Activated CD8-positive, alpha-beta memory T cell treated with anti-CD3 and anti-CD28 coated beads, Interleukin-2, amount 10 ng/mL, durations not matched to agents 7 days and 5 days (primary cell): ENCODE measurements around the gene PLXNB3. TPM values are rescaled to one million over a fixed set of nuclear protein-coding genes. Genes with fewer than 3 reads are reported as not detected.
A peak's percentile ranks its signal among the peaks of the same experiment; 100 is the strongest.
"Not testable (repeated sequence)": the region's sequence is repeated elsewhere in the genome, so short reads cannot be mapped to it uniquely, and the experiment has no call there.

Experiments
- ATAC-seq: fragments of 150-1000 bp; cut with Tn5 transposase; one replicate; pipeline ENCODE4 v1.10.0; 2021; ENCODE audit warnings: moderate library complexity
- CTCF ChIA-PET: fragments of 350-600 bp; sonication (Branson Sonifier 250); formaldehyde crosslinking; loops from one replicate; lab custom pipeline; 2021; ENCODE audit warnings: antibody characterized with exemption; lab: Charles Lee
- DNase-seq: peaks from one replicate; pipeline ENCODE4 v3.0.0-alpha.2; 2020
- H3K27ac Mint-ChIP-seq: one replicate; pipeline ENCODE4 v1.8.0; 2021; ENCODE audit warnings: mild to moderate bottlenecking, mixed read lengths
- H3K27me3 Mint-ChIP-seq: one replicate; pipeline ENCODE4 v1.8.0; 2021; ENCODE audit warnings: mixed read lengths
- H3K36me3 Mint-ChIP-seq: one replicate; pipeline ENCODE4 v1.8.0; 2021; ENCODE audit warnings: mild to moderate bottlenecking, mixed read lengths
- H3K4me1 Mint-ChIP-seq: one replicate; pipeline ENCODE4 v1.8.0; 2021; ENCODE audit warnings: mixed read lengths
- H3K4me3 Mint-ChIP-seq: one replicate; pipeline ENCODE4 v1.8.0; 2021; ENCODE audit warnings: mild to moderate bottlenecking, moderate library complexity, mixed read lengths
- H3K9me3 Mint-ChIP-seq: one replicate; pipeline ENCODE4 v1.8.0; 2022; ENCODE audit warnings: low read depth, mixed read lengths
- total RNA-seq, 2 experiments: library from RNA; stranded (reverse); gene quantifications; one replicate each; pipeline ENCODE4 v1.2.3, GENCODE V29; 2021

The PLXNB3 gene
- total RNA-seq, 2 experiments from 2014 or later, result 0.42 to 0.50 TPM

DNA sequence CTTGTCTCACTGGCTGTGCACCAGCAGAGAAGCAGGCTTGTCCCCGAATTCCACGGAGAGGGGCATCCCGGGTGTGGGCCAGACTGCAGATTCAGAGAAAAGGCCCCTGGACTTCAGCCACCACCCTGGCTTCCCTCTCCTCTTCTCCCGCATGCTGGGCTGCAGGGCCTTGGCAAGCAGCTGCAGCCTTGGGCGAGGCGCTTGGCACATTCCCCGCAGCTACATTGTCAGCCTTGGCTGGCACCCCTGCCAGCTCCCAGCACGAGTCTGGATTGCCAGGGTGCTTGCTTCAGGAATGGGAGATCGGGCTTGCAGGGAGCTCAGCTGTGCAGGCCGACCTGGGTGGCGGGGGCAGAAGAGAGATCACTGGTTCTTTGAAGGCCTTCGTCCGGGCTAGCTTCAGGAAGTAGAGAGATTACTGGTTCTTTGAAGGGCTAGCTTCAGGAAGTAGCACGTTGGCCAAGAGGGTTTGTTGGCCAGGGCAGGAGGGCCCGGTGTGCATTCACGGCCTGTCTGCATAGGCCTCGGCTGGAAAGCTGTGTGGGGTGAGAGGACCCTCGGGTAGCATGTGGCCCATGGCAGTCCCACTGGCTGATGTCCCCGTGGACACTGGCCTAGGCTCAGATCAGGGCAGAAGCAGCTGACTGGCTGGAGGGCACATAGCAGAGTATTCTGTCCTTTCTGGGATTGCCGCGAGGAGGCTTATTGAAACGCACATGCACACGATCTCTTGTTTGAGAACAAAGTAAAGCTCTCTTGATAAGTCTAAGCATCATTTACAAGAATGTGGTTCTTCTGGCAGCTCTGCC, 36.7 kb upstream of the PLXNB3 start:
- H3K9me3 Mint-ChIP-seq, result no peaks in the 10 kb centered on the region
- H3K4me3 Mint-ChIP-seq, result peak overlapping the region; percentile 63
- H3K4me1 Mint-ChIP-seq, result peaks cover 51% of the 10 kb centered on the region
- CTCF ChIA-PET, result interaction anchor here (1.0 to 1.7 kb wide), 3 partner anchors 8 to 220 kb away, joined by 3 to 7 read pairs (median 6); no protein-coding TSS in a partner anchor
- no peak for ATAC-seq
- H3K27me3 Mint-ChIP-seq, result no peaks in the 10 kb centered on the region
- DNase-seq, result peak; percentile 44
- H3K36me3 Mint-ChIP-seq, result peaks cover 27% of the 10 kb centered on the region
- H3K27ac Mint-ChIP-seq, result peak overlapping the region; percentile 79

DNA sequence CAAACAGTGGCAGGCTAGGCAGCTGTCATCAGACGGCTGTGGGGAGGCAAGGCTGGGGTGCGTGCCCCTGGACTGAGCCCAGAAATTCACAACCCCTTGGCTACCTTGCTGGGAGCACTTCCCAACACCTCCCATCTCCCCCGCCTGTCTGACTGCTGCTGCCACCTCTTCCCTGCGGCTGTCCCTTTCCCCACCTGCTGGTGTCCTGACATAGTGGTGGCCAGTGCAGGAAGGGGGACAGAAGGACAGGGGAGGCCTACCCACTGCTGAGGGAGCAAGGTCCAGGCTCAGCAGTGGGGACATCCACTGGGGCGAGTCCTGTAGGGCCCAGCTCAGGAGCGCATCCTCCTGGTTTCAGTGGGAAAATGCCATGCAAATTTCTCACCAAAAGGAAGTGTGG, 36.0 kb upstream of the PLXNB3 start:
- Mint-ChIP-seq H3K4me1 (peaks cover 47% of the 10 kb centered on the region), H3K27me3 (no peaks in the 10 kb centered on the region), H3K27ac (peak overlapping the region; percentile 79), H3K9me3 (no peaks in the 10 kb centered on the region), H3K4me3 (peak overlapping the region; percentile 63), H3K36me3 (peaks cover 26% of the 10 kb centered on the region)
- CTCF ChIA-PET, result interaction anchor here (1.7 kb wide), 1 partner anchor 219 kb away, joined by 6 read pairs; no protein-coding TSS in a partner anchor
- ATAC-seq, result no peak
- DNase-seq, result no peak

DNA sequence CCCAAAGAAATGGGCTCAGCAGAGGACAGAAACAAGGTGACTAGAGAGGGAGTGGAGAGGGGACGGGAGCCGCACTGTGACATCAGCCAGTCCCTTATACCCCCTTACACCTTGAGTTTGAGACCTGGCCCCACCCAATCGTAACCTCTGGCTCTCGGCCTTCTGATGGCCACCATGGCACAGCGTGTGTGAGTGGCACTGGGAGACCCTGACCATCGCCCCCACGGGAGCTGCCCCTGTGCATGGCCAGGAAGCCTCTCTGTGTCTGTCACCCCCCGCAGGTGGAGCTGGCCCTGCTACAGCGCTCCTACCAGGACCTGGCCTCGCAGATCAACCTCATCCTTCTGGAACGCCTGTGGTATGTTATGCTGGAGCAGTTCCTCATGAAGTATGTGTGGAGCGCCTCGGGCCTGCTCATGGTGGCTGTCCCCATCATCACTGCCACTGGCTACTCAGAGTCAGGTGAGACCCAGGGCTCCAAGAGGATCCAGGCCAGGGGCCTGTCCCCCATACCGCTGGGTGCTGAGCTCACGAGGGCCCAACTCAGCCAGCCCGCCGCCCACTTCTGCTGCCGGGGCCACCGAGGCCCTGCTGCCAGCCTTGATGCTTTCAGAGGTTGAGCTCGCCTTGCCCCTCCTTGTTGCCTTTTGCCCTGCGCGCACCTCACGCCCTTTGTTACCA, 35.0 kb upstream of the PLXNB3 start:
- Mint-ChIP-seq H3K9me3 (no peaks in the 10 kb centered on the region), H3K4me1 (peaks cover 47% of the 10 kb centered on the region), H3K4me3 (no peak overlapping the region), H3K27ac (peak overlapping the region; percentile 43), H3K36me3 (peaks cover 28% of the 10 kb centered on the region), H3K27me3 (no peaks in the 10 kb centered on the region)
- ATAC-seq, result no peak
- no peak for DNase-seq
- CTCF ChIA-PET, result no interaction called here

DNA sequence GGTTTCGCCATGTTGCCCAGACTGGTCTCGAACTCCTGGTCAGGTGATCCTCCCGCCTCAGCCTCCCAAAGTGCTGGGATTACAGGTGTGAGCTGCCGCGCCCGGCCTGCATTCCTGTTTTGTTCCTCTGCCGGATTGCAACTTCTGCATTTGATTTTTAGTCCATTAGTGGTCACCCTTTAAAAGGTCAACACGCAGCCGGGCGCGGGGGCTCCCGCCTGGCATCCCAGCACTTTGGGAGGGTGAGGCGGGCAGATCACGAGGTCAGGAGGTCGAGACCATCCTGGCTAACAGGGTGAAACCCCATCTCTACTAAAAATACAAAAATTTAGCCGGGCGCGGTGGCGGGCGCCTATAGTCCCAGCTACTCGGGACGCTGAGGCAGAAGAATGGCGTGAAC, 33.9 kb upstream of the PLXNB3 start:
- Mint-ChIP-seq H3K36me3 (peaks cover 34% of the 10 kb centered on the region), H3K4me1 (peaks cover 54% of the 10 kb centered on the region)
- CTCF ChIA-PET, H3K9me3 Mint-ChIP-seq, ATAC-seq, H3K27me3 Mint-ChIP-seq, DNase-seq, H3K4me3 Mint-ChIP-seq, H3K27ac Mint-ChIP-seq: not testable (repeated sequence)

DNA sequence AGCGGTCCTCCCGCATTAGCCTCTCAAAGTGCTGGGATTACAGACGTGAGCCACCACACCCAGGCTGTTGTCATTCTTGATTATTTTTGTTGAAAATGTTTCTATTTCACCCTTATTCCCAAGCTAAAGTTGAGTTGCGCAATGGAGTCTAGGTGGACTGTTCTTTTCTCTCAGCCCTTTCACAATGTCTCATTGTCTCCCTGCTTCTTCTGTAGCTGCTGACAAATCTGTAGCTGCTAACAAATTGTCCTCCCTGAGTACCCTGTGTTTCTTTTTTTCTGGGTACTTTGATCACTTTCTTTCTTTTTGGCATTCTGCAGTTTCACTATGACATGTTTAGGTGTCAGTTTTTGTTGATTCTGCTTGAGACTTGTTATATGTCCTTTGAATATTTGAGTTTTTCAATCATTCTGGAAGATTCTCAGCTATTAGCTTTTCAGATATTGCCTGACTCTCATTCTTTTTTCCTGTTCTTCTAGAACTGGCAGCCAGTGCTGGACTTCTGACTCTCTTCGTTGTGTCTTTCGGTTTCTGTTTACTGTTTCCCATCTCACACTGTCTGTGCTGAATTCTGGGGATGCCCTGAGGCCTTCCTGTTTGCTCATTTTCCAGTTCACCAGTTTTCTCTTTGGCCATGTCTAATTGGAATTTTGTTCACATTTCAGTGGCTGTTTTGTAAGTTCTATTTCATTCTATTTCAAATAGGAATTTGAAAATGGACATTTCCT, 32.8 kb upstream of the PLXNB3 start:
- ATAC-seq, result peak; percentile 38
- Mint-ChIP-seq H3K27me3 (no peaks in the 10 kb centered on the region), H3K4me1 (peaks cover 55% of the 10 kb centered on the region), H3K4me3 (peak overlapping the region; percentile 61), H3K36me3 (peaks cover 34% of the 10 kb centered on the region), H3K27ac (peak overlapping the region; percentile 86), H3K9me3 (peaks cover 2% of the 10 kb centered on the region)
- CTCF ChIA-PET, result no interaction called here
- DNase-seq, result no peak

DNA sequence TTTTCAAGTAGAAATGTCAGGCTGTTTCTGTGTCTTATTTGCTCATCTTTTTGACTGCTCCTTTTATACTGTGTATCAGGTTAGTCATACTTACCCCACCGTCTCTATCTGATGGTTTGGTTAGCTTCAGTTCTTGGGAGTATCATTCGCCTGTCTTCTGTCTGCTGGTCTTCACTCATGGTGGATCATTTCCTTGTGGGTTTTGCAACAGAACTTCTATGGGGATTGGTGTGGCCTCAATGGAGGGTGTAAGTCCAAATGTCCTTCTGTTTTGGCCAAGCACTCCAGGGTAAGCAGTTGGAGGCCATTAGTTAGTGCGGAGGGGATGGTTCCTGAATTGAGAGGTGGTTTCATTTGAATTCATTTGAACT, 32.2 kb upstream of the PLXNB3 start:
- CTCF ChIA-PET, result no interaction called here
- ATAC-seq, result no peak
- peaks cover 51% of the 10 kb centered on the region for H3K4me1 Mint-ChIP-seq
- no peaks in the 10 kb centered on the region for H3K27me3 Mint-ChIP-seq
- H3K9me3 Mint-ChIP-seq, result peaks cover 2% of the 10 kb centered on the region
- peak overlapping the region; percentile 86 for H3K27ac Mint-ChIP-seq
- H3K36me3 Mint-ChIP-seq, result peaks cover 34% of the 10 kb centered on the region
- peak overlapping the region; percentile 61 for H3K4me3 Mint-ChIP-seq
- DNase-seq, result no peak

DNA sequence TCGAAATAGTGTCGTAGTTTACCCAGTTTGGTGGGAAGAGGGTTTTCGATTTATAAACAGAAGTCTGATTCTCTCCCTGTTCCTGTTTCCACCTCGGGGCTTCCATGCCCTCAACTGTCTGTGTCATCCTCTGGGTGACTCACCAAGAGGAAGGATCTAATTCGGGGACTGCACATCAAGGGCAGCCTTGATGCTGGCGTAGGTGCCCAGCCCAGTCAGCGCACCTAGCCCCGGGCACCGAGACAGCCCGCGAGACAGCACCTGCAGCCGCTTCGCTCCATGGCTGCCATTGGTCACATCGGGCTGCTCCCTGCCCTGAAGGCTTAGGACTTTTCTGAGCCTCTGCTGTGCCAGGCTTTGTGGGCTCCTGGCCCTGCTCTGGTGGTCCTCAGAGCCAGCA, 31.6 kb upstream of the PLXNB3 start:
- Mint-ChIP-seq H3K27me3 (no peaks in the 10 kb centered on the region), H3K36me3 (peaks cover 34% of the 10 kb centered on the region), H3K4me3 (no peak overlapping the region), H3K27ac (no peak overlapping the region), H3K4me1 (peaks cover 46% of the 10 kb centered on the region), H3K9me3 (peaks cover 2% of the 10 kb centered on the region)
- CTCF ChIA-PET, result no interaction called here
- DNase-seq (no peak), ATAC-seq (no peak)

DNA sequence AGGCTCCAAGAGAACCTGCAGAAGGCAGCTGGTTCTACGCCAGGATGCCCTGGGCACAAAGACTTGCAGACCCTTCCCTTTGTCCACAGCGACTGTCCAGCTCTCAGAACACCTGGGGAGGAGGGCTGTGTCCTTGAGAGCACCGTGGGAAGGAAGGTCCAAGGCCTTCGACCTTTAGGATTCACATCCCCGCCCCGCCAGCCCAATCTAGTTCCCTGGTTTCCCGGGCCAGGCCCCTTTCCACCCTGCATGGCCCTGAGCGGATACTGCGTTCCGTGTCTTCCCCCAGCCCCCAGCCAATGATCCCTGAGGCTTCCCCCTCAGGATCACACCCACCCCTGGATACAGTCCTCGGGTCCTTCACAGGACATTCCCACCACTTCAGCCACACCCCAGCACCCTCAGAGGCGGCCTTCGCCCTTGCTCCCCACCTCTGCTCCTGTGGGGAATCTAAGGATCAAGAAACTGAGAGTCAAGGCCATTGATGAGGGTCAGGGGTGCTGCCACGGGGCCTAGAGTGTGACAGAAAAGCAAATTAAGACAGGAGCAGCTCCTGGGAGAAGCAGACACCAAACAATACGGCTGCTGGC, 30.3 kb upstream of the PLXNB3 start:
- Mint-ChIP-seq H3K27ac (no peak overlapping the region), H3K9me3 (peaks cover 2% of the 10 kb centered on the region), H3K27me3 (no peaks in the 10 kb centered on the region), H3K4me1 (peaks cover 38% of the 10 kb centered on the region), H3K4me3 (no peak overlapping the region), H3K36me3 (peaks cover 31% of the 10 kb centered on the region)
- DNase-seq (no peak), ATAC-seq (no peak)
- CTCF ChIA-PET, result interaction anchor here (2.0 kb wide), 1 partner anchor 7 kb away, joined by 7 read pairs; no protein-coding TSS in a partner anchor

DNA sequence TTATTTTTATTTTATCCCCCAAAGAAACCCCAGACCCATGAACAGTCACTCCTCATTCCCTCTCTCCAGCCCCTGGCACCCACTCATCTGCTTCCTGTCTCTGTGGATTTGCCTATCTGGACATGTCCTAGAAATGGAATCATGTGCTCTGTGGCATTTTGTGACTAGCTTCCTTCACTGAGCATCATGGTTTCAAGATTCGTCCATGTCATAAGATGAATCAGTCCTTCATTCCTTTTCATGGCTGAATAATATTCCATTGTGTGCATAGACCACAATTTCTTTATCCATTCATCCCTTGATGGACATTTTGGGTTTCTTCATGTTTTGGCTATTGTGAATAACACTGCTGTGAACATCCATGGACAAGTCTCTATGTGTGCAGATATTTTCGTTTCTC, 29.2 kb upstream of the PLXNB3 start:
- no peak for ATAC-seq
- peak overlapping the region; percentile 18 for H3K27ac Mint-ChIP-seq
- peaks cover 26% of the 10 kb centered on the region for H3K36me3 Mint-ChIP-seq
- H3K4me1 Mint-ChIP-seq, result peaks cover 38% of the 10 kb centered on the region
- H3K4me3 Mint-ChIP-seq, result no peak overlapping the region
- CTCF ChIA-PET, result interaction anchor here (2.0 kb wide), 1 partner anchor 8 kb away, joined by 7 read pairs; no protein-coding TSS in a partner anchor
- no peaks in the 10 kb centered on the region for H3K27me3 Mint-ChIP-seq
- no peak for DNase-seq
- H3K9me3 Mint-ChIP-seq, result peaks cover 2% of the 10 kb centered on the region

DNA sequence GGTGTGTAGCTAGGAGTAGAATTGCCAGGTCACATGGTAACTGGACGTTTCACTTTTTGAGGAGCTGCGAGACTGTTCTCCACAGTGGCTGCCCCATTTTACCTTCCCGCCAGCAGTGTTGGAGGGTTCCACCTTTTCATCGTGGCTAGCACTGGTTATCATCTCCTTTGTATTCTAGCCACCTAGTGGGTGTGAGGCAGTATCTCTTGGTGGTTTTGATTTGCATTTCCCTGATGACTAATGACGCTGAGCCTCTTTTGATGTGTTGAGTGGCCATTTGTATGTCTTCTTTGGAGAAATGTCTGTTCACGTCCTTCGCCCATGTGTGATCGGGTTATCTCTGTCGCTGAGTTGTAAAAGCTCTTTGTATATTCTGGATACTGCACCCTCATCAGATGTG, 28.8 kb upstream of the PLXNB3 start:
- CTCF ChIA-PET, result interaction anchor here (2.0 kb wide), 1 partner anchor 9 kb away, joined by 7 read pairs; no protein-coding TSS in a partner anchor
- ATAC-seq, result peak; percentile 55

DNA sequence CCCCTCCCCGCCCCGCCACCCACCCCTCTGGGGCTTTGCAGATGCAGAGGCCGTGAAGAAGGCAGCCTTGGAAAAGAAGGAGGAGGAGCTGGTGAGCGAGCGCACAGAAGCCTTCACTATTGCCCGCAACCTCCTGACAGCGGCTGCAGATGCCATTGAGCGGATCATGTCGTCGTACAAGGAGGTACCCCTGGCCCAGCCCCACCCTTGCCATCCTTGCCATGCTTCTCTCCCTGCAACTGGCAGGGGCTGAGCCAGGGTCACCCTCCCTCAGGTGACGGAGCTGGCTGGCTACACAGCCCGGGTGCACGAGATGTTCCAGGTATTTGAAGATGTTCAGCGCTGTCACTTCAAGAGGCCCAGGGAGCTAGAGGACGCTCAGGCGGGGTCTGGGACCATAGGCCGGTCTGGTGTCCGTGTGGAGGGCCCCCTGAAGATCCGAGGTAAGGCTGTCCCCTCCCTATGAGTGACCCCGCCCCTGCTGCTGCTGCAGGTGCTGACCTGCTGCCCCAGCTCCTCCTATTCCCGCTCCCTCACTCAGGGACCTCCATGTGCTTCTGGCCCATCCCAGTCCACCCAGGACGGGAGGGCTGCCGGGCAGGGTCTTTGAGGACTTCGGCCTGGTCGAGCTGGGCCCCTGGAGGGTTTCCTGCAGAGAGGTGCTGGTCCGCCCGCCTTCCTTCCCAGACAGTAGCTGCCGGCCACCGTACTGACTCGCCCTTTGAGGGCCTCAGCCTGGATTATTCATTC, 27.8 kb upstream of the PLXNB3 start:
- H3K9me3 Mint-ChIP-seq, result peaks cover 2% of the 10 kb centered on the region
- CTCF ChIA-PET, result interaction anchor here (2.0 kb wide), 1 partner anchor 10 kb away, joined by 7 read pairs; no protein-coding TSS in a partner anchor
- H3K4me3 Mint-ChIP-seq, result no peak overlapping the region
- no peak overlapping the region for H3K27ac Mint-ChIP-seq
- no peaks in the 10 kb centered on the region for H3K27me3 Mint-ChIP-seq
- no peak for DNase-seq
- no peak for ATAC-seq
- H3K36me3 Mint-ChIP-seq, result peaks cover 20% of the 10 kb centered on the region
- peaks cover 42% of the 10 kb centered on the region for H3K4me1 Mint-ChIP-seq

More for the DNA sequence above, 28.8 kb upstream of the PLXNB3 start:
- H3K27ac Mint-ChIP-seq, result peak overlapping the region; percentile 18
- H3K27me3 Mint-ChIP-seq, result no peaks in the 10 kb centered on the region
- H3K9me3 Mint-ChIP-seq, result peaks cover 2% of the 10 kb centered on the region
- DNase-seq, result no peak
- H3K36me3 Mint-ChIP-seq, result peaks cover 26% of the 10 kb centered on the region
- H3K4me3 Mint-ChIP-seq, result no peak overlapping the region
- peaks cover 42% of the 10 kb centered on the region for H3K4me1 Mint-ChIP-seq

DNA sequence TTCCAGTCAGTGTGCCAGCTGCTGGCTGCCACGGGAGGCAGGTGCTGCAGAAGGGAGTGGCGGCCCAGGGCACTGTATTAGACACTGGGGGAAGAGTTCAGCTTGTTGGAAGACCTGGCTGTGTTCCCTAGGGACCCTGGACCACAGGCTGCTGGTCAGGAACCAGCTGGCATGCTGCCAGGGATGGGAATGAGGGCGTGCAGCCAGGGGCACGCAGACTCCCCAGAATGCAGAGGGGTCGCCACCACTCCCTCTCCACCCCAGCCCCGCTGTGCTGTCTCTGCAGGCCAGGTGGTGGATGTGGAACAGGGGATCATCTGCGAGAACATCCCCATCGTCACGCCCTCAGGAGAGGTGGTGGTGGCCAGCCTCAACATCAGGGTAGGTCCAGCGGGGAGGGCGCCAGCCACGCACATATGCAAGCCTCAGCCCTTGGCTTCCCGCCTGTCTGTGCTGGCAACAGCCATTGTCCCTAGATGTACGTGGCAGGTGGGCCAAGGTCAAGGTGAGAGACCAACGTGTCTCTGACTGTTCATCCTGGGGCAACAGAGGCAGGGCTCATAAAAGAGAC, 27.1 kb upstream of the PLXNB3 start:
- CTCF ChIA-PET, result no interaction called here
- Mint-ChIP-seq H3K4me3 (no peak overlapping the region), H3K4me1 (peaks cover 36% of the 10 kb centered on the region), H3K9me3 (peaks cover 2% of the 10 kb centered on the region), H3K27me3 (no peaks in the 10 kb centered on the region), H3K27ac (no peak overlapping the region), H3K36me3 (peaks cover 13% of the 10 kb centered on the region)
- no peak for ATAC-seq
- no peak for DNase-seq
